ENCODE measurements around the gene STOM.
A peak's percentile ranks its signal among the peaks of the same experiment; 100 is the strongest.

Gene STOM

GRCh38 chr9:121362813-121363621, 7.0 kb downstream of the STOM start:
- H3K4me1 ChIP-seq (ENCODE audit: control insufficient read depth, insufficient read depth, low read length): peaks cover 7% of the 10 kb centered on the region
- H3K4me3 ChIP-seq (ENCODE audit: low read depth, low read length): no peak overlapping the region
- ChIA-PET POLR2A (no interaction called here), CTCF (interaction anchor here (0.6 to 2.5 kb wide), 8 partner anchors 12 to 140 kb away, joined by 3 to 18 read pairs (median 4); no protein-coding TSS in a partner anchor)
- no peak overlapping the region for H3K27ac ChIP-seq (ENCODE audit: extremely low read depth, low read depth, low read length)
- no peaks in the 10 kb centered on the region for H3K9me3 ChIP-seq (ENCODE audit: control insufficient read depth, insufficient read depth, low read depth, low read length)
- H3K36me3 ChIP-seq (ENCODE audit: control insufficient read depth in 2 of 2, insufficient read depth in 1 of 2, low read length in 2 of 2): no peaks in the 10 kb centered on the region
- TF ChIP-seq OSR2 (tag by site-specific recombination; IDR thresholded peaks at IDR 0.05) (peak; percentile 45; the same call in 1 of the 2 replicates), ZNF580 (tag by site-specific recombination; IDR thresholded peaks at IDR 0.05) (no peak), MEIS1 (CRISPR knock-in tag; IDR thresholded peaks at IDR 0.05; ENCODE audit: borderline replicate concordance) (no peak), ZNF184 (tag by site-specific recombination; IDR thresholded peaks at IDR 0.05) (no peak), ZNF311 (tag by site-specific recombination; IDR thresholded peaks at IDR 0.05; ENCODE audit: borderline replicate concordance) (no peak), ZNF560 (tag by site-specific recombination; IDR thresholded peaks at IDR 0.05; ENCODE audit: borderline replicate concordance) (no peak), KLF7 (tag by site-specific recombination; IDR thresholded peaks at IDR 0.05; ENCODE audit: borderline replicate concordance) (no peak), ZNF660 (tag by site-specific recombination; IDR thresholded peaks at IDR 0.05) (no peak), ZNF624 (tag by site-specific recombination; IDR thresholded peaks at IDR 0.05) (no peak), FEZF1 (tag by site-specific recombination; IDR thresholded peaks at IDR 0.05) (0 out of 2 replicates have a peak, but pooled peaks have one; percentile 27), ZNF549 (tag by site-specific recombination; IDR thresholded peaks at IDR 0.05) (no peak), HIC1 (tag by site-specific recombination; IDR thresholded peaks at IDR 0.05) (peak; percentile 18; the same call in 1 of the 2 replicates), PRDM6 (tag by site-specific recombination; IDR thresholded peaks at IDR 0.05) (peak; percentile 92), ZNF157 (tag by site-specific recombination; IDR thresholded peaks at IDR 0.05) (no peak), ZNF488 (tag by site-specific recombination; IDR thresholded peaks at IDR 0.05) (no peak), ZNF558 (tag by site-specific recombination; IDR thresholded peaks at IDR 0.05) (no peak), ZSCAN5A (tag by site-specific recombination; IDR thresholded peaks at IDR 0.05) (no peak), SALL2 (tag by site-specific recombination; IDR thresholded peaks at IDR 0.05; ENCODE audit: borderline replicate concordance) (no peak), ZNF239 (tag by site-specific recombination; IDR thresholded peaks at IDR 0.05) (no peak), ZNF146 (tag by site-specific recombination; IDR thresholded peaks at IDR 0.05) (no peak), ZNF140 (tag by site-specific recombination; IDR thresholded peaks at IDR 0.05) (no peak), ZBTB49 (tag by site-specific recombination; IDR thresholded peaks at IDR 0.05; ENCODE audit: low read depth) (no peak), GFI1B (tag by site-specific recombination; IDR thresholded peaks at IDR 0.05) (peak; percentile 54; the same call in 1 of the 2 replicates), KLF9 (tag by site-specific recombination; IDR thresholded peaks at IDR 0.05; ENCODE audit: low read depth) (no peak), ZNF600 (tag by site-specific recombination; IDR thresholded peaks at IDR 0.05) (no peak), ZNF626 (tag by site-specific recombination; IDR thresholded peaks at IDR 0.05) (no peak)
